Sigmoid colon (tissue), 7 donors: Measurements from ENCODE around the gene MSH2. TPM values are rescaled to one million over a fixed set of nuclear protein-coding genes. Genes with fewer than 3 reads are reported as not detected.

Experiments used
- DNase-seq: peaks from one replicate; pipeline ENCODE4 v3.0.0-alpha.2; 2019
- H3K27ac ChIP-seq, 4 donors: fragments of 200-600 bp; sonication (generic); one replicate each; pipeline ENCODE4 v1.5.1; 2016 to 2019; ENCODE audit warnings: mild to moderate bottlenecking in 1 of 4
- H3K27me3 ChIP-seq, 3 donors: fragments of 200-600 bp; sonication (generic); one replicate each; pipeline ENCODE4 v1.5.1; 2019; ENCODE audit warnings: mild to moderate bottlenecking in 1 of 3
- H3K36me3 ChIP-seq, 4 donors: fragments of 200-600 bp; sonication (generic); one replicate each; pipeline ENCODE4 v1.5.1; 2016 to 2019
- H3K4me1 ChIP-seq, 4 donors: fragments of 200-600 bp; sonication (generic); one replicate each; pipeline ENCODE4 v1.5.1; 2017 to 2019
- H3K4me3 ChIP-seq, 4 donors: fragments of 200-600 bp; sonication (generic); one replicate each; pipeline ENCODE4 v1.5.1; 2017 to 2019; ENCODE audit warnings: mild to moderate bottlenecking in 2 of 4, moderate library complexity in 1 of 4
- H3K9me3 ChIP-seq, 4 donors: fragments of 200-600 bp in 3 of 4; sonication (generic) in 3 of 4; one replicate each; pipeline versions ENCODE4 v1.5.1 to v1.6.1; 2013 to 2019
- CTCF ChIP-seq, 4 experiments: fragments of 450-650 bp in 3 of 4; fragments of 200-600 bp in 1 of 4; IDR thresholded peaks; one replicate each; pipeline ENCODE4 v1.5.1; 2016 to 2019; ENCODE audit warnings: antibody characterized with exemption in 4 of 4, mild to moderate bottlenecking in 3 of 4, moderate library complexity in 2 of 4
- EP300 ChIP-seq, 4 donors: sonication (generic); formaldehyde crosslinking; IDR thresholded peaks; one replicate each; pipeline ENCODE4 v1.6.1; 2017; ENCODE audit warnings: antibody characterized with exemption in 4 of 4
- POLR2A ChIP-seq, 2 donors: fragments of 450-650 bp; IDR thresholded peaks; one replicate each; pipeline ENCODE4 v1.6.1; 2016; ENCODE audit warnings: antibody characterized with exemption in 2 of 2, mild to moderate bottlenecking in 2 of 2, moderate library complexity in 2 of 2
- POLR2AphosphoS5 ChIP-seq, 4 donors: sonication (generic); formaldehyde crosslinking; IDR thresholded peaks; one replicate each; pipeline ENCODE4 v1.6.1; 2017; ENCODE audit warnings: antibody characterized with exemption in 4 of 4
- WGBS, 2 donors: extraction: QIAGEN DNeasy Blood & Tissue Kit; methylation state at CpG; one replicate each; pipeline ENCODE4 v1.1.7; 2013; 5-methylcytosine and 5-hydroxymethylcytosine counted together
- intact Hi-C: fragments of 100-400 bp; cut with DNase I; formaldehyde crosslinking; loops from one replicate; pipeline ENCODE4 v1.15.1; 2023
- polyA plus RNA-seq, 3 donors: library from polyadenylated mRNA; stranded (reverse); fragments of 200-250 nt; gene quantifications; one replicate each; pipeline ENCODE4 v1.2.3, GENCODE V29; 2013
- total RNA-seq, 4 donors: library from RNA; depleted of rRNA; stranded (reverse); fragments of >200 nt; gene quantifications; one replicate each; pipeline ENCODE4 v1.1.0, GENCODE V29; 2016
- donor health status: healthy with polysubstance abuse.
- donor health status: Bipolar disorder and iron deficiency.
- donor health status: healthy.

The MSH2 gene
- total and polyA plus RNA-seq, 7 donors, result 7.2 to 13.9 (median 9.4) TPM

GRCh38 chr2:47485751-47486300, 82.9 kb downstream of the MSH2 start:
- H3K27me3 ChIP-seq, result no peaks in the 10 kb centered on the region
- TF ChIP-seq POLR2AphosphoS5 (IDR thresholded peaks at IDR 0.05) (no peak), POLR2A (IDR thresholded peaks at IDR 0.05) (no peak), EP300 (IDR thresholded peaks at IDR 0.05) (no peak), CTCF (IDR thresholded peaks at IDR 0.05) (no peak)
- no peak for DNase-seq
- H3K27ac ChIP-seq, result no peak overlapping the region
- H3K36me3 ChIP-seq, result peaks cover 0 to 5% (median 2%) of the 10 kb centered on the region in 4 donors
- no peak overlapping the region for H3K4me3 ChIP-seq
- H3K9me3 ChIP-seq, result no peaks in the 10 kb centered on the region
- 86 to 89% methylated on average over 6 of the region's 6 CpGs for WGBS, 2 donors
- intact Hi-C loops, result no loop called here
- no peaks in the 10 kb centered on the region for H3K4me1 ChIP-seq

GRCh38 chr2:47486841-47487497, 84.0 kb downstream of the MSH2 start:
- Histone ChIP-seq H3K9me3 (no peaks in the 10 kb centered on the region), H3K27ac (no peak overlapping the region), H3K36me3 (peaks cover 0 to 5% (median 2%) of the 10 kb centered on the region in 4 donors), H3K27me3 (no peaks in the 10 kb centered on the region), H3K4me3 (no peak overlapping the region), H3K4me1 (no peaks in the 10 kb centered on the region)
- intact Hi-C loops, result no loop called here
- no peak for TF ChIP-seq CTCF (IDR thresholded peaks at IDR 0.05)
- TF ChIP-seq POLR2A (IDR thresholded peaks at IDR 0.05), result no peak
- TF ChIP-seq POLR2AphosphoS5 (IDR thresholded peaks at IDR 0.05), result no peak
- TF ChIP-seq EP300 (IDR thresholded peaks at IDR 0.05), result no peak
- no peak for DNase-seq
- 29 to 39% methylated on average over 2 of the region's 2 CpGs for WGBS, 2 donors

- H3K27ac ChIP-seq, result no peak overlapping the region
- H3K36me3 ChIP-seq, result peaks cover 0 to 5% (median 2%) of the 10 kb centered on the region in 4 donors
- whole genome bisulfite sequencing, 2 donors, result 71 to 83% methylated on average over 1 of the region's 1 CpG
- intact Hi-C loops, result no loop called here
- no peak for DNase-seq
- H3K4me1 ChIP-seq, result no peaks in the 10 kb centered on the region
- no peaks in the 10 kb centered on the region for H3K9me3 ChIP-seq
- no peaks in the 10 kb centered on the region for H3K27me3 ChIP-seq
- H3K4me3 ChIP-seq, result no peak overlapping the region
- TF ChIP-seq CTCF (IDR thresholded peaks at IDR 0.05), result no peak
- TF ChIP-seq POLR2A (IDR thresholded peaks at IDR 0.05), result no peak
- no peak for TF ChIP-seq POLR2AphosphoS5 (IDR thresholded peaks at IDR 0.05)
- TF ChIP-seq EP300 (IDR thresholded peaks at IDR 0.05), result no peak
Observed at GRCh38 chr2:47487498-47487875, 84.5 kb downstream of the MSH2 start.

- no peaks in the 10 kb centered on the region for H3K9me3 ChIP-seq
- no peak overlapping the region for H3K27ac ChIP-seq
- no peaks in the 10 kb centered on the region for H3K4me1 ChIP-seq
- intact Hi-C loops, result no loop called here
- 61 to 70% methylated on average over 9 of the region's 9 CpGs for WGBS, 2 donors
- TF ChIP-seq CTCF (IDR thresholded peaks at IDR 0.05), result no peak
- TF ChIP-seq EP300 (IDR thresholded peaks at IDR 0.05), result no peak
- no peak for TF ChIP-seq POLR2A (IDR thresholded peaks at IDR 0.05)
- H3K27me3 ChIP-seq, result no peaks in the 10 kb centered on the region
- H3K36me3 ChIP-seq, result no peaks in the 10 kb centered on the region
- no peak for DNase-seq
- no peak overlapping the region for H3K4me3 ChIP-seq
Observed at GRCh38 chr2:47488870-47489584, 86.1 kb downstream of the MSH2 start.
